Thoracic aorta (tissue), 2 donors: ENCODE data around the gene FBXL22. TPM values are rescaled to one million over a fixed set of nuclear protein-coding genes. Genes with fewer than 3 reads are reported as not detected.

Experiments
- ATAC-seq: fragments of 150-250 bp; one replicate; pipeline ENCODE4 v1.8.0; 2017; ENCODE audit warnings: low read depth; ENCODE audit not compliant: insufficient number of reproducible peaks, low FRiP score
- DNase-seq: peaks from one replicate; pipeline ENCODE4 v3.0.0-alpha.2; 2020; ENCODE audit warnings: low spot score
- H3K27ac ChIP-seq, 2 donors: fragments of 200-600 bp; sonication (generic); 1 replicate in 1 of 2; 2 replicates in 1 of 2; pipeline ENCODE4 v1.5.1; 2016; ENCODE audit warnings: mild to moderate bottlenecking in 2 of 2, moderate library complexity in 2 of 2
- H3K27me3 ChIP-seq: fragments of 200-600 bp; sonication (generic); replicated peaks from 2 replicates; pipeline ENCODE4 v1.6.0; 2016; ENCODE audit warnings: mild to moderate bottlenecking; ENCODE audit not compliant: insufficient read depth
- H3K36me3 ChIP-seq: fragments of 200-600 bp; sonication (generic); one replicate; pipeline ENCODE4 v1.5.1; 2016
- H3K4me1 ChIP-seq, 2 donors: fragments of 200-600 bp; sonication (generic); 1 replicate in 1 of 2; 2 replicates in 1 of 2; pipeline versions ENCODE4 v1.5.1 to v1.6.0; 2016; ENCODE audit warnings: low read depth in 2 of 2, mild to moderate bottlenecking in 1 of 2; ENCODE audit not compliant: control insufficient read depth in 1 of 2
- H3K4me3 ChIP-seq: fragments of 200-600 bp; sonication (generic); 2 replicates; pipeline ENCODE4 v1.5.1; 2016; ENCODE audit warnings: mild to moderate bottlenecking
- H3K9me3 ChIP-seq: fragments of 200-600 bp; sonication (generic); 2 replicates; pipeline ENCODE4 v1.5.1; 2016
- CTCF ChIP-seq: fragments of 200-600 bp; sonication (generic); IDR thresholded peaks from one replicate; pipeline ENCODE4 v1.5.1; 2019; ENCODE audit warnings: antibody characterized with exemption
- total RNA-seq, 2 donors: library from RNA; depleted of rRNA; stranded (reverse); fragments of >200 nt; gene quantifications; one replicate each; pipeline versions ENCODE4 v1.1.0 to v1.2.3, GENCODE V29; 2016

The FBXL22 gene
- total RNA-seq, 2 donors from 2014 or later: 21.2 to 62.1 TPM

GRCh38 chr15:63634154-63634553, 37.0 kb downstream of the FBXL22 start:
- Histone ChIP-seq H3K27me3 (no peaks in the 10 kb centered on the region), H3K36me3 (peaks cover 55% of the 10 kb centered on the region), H3K4me1 (no peaks in the 10 kb centered on the region), H3K4me3 (no peak overlapping the region), H3K9me3 (no peaks in the 10 kb centered on the region), H3K27ac (no peak overlapping the region)
- no peak for TF ChIP-seq CTCF
- ATAC-seq: no peak
- DNase-seq: no peak

GRCh38 chr15:63636518-63637061, 39.4 kb downstream of the FBXL22 start:
- no peak for TF ChIP-seq CTCF
- Histone ChIP-seq H3K4me1 (no peaks in the 10 kb centered on the region), H3K36me3 (peaks cover 54% of the 10 kb centered on the region), H3K9me3 (no peaks in the 10 kb centered on the region), H3K4me3 (no peak overlapping the region), H3K27me3 (no peaks in the 10 kb centered on the region), H3K27ac (no peak overlapping the region)
- ATAC-seq: no peak
- no peak for DNase-seq

- H3K27me3 ChIP-seq: no peaks in the 10 kb centered on the region
- no peak overlapping the region for H3K27ac ChIP-seq
- ATAC-seq (no peak), DNase-seq (no peak)
- peaks cover 52% of the 10 kb centered on the region for H3K36me3 ChIP-seq
- H3K4me3 ChIP-seq: no peak overlapping the region
- no peak for TF ChIP-seq CTCF
- H3K9me3 ChIP-seq: no peaks in the 10 kb centered on the region
- no peaks in the 10 kb centered on the region for H3K4me1 ChIP-seq
Observed at GRCh38 chr15:63638839-63639238, 41.7 kb downstream of the FBXL22 start.

GRCh38 chr15:63640146-63640545, 43.0 kb downstream of the FBXL22 start:
- TF ChIP-seq CTCF: no peak
- Histone ChIP-seq H3K27me3 (no peaks in the 10 kb centered on the region), H3K4me3 (no peak overlapping the region), H3K36me3 (peaks cover 56% of the 10 kb centered on the region), H3K9me3 (no peaks in the 10 kb centered on the region), H3K27ac (no peak overlapping the region), H3K4me1 (no peaks in the 10 kb centered on the region)
- ATAC-seq (no peak), DNase-seq (no peak)

Other genes starting within 250 kb of the FBXL22 start
- 10 to 100 TPM in 1 of 2 donors, 1 to 10 TPM in 1; 8.1 to 26.8 TPM for gene CA12, start 215.5 kb upstream of the FBXL22 start, total RNA-seq
- 10 to 100 TPM; 37.8 to 54.4 TPM for gene USP3, start 92.8 kb upstream of the FBXL22 start, total RNA-seq
- 100 to 1,000 TPM in 1 of 2 donors, 10 to 100 TPM in 1; 74.5 to 106 TPM for gene HERC1, start 236.6 kb downstream of the FBXL22 start, total RNA-seq